HEK293T (cell line): ENCODE results near the gene DCDC2C.

Experiments
- ARNT ChIP-seq: fragments of 450-650 bp; IDR thresholded peaks from 2 replicates; pipeline ENCODE4 v1.6.1; 2017; ENCODE audit warnings: mild to moderate bottlenecking
- BHLHE40 ChIP-seq: fragments of 450-650 bp; IDR thresholded peaks from 2 replicates; pipeline ENCODE4 v1.6.1; 2016; ENCODE audit warnings: mild to moderate bottlenecking, moderate library complexity, borderline replicate concordance
- CTBP1 ChIP-seq: fragments of 450-650 bp; IDR thresholded peaks from 2 replicates; pipeline ENCODE4 v1.6.1; 2016; ENCODE audit warnings: borderline replicate concordance
- ELF4 ChIP-seq: fragments of 450-650 bp; IDR thresholded peaks from 2 replicates; pipeline ENCODE4 v1.6.1; 2017; ENCODE audit warnings: antibody characterized with exemption
- FOXA1 ChIP-seq: fragments of 450-650 bp; IDR thresholded peaks from 2 replicates; pipeline ENCODE4 v1.6.1; 2016; ENCODE audit warnings: mild to moderate bottlenecking
- FOXK2 ChIP-seq: fragments of 450-650 bp; IDR thresholded peaks from 2 replicates; pipeline ENCODE4 v1.6.1; 2016; ENCODE audit warnings: mild to moderate bottlenecking
- LEF1 ChIP-seq: fragments of 450-650 bp; IDR thresholded peaks from 2 replicates; pipeline ENCODE4 v1.6.1; 2017; ENCODE audit warnings: mild to moderate bottlenecking, borderline replicate concordance
- SP1 ChIP-seq: fragments of 450-650 bp; IDR thresholded peaks from 2 replicates; pipeline ENCODE4 v1.6.1; 2017
- ZNF384 ChIP-seq: fragments of 450-650 bp; IDR thresholded peaks from 2 replicates; pipeline ENCODE4 v1.6.1; 2016
- TF ChIP-seq, protein P1 (sequence below): fragments of 450-650 bp; IDR thresholded peaks from 2 replicates; pipeline ENCODE4 v1.6.1; 2016

DNA sequence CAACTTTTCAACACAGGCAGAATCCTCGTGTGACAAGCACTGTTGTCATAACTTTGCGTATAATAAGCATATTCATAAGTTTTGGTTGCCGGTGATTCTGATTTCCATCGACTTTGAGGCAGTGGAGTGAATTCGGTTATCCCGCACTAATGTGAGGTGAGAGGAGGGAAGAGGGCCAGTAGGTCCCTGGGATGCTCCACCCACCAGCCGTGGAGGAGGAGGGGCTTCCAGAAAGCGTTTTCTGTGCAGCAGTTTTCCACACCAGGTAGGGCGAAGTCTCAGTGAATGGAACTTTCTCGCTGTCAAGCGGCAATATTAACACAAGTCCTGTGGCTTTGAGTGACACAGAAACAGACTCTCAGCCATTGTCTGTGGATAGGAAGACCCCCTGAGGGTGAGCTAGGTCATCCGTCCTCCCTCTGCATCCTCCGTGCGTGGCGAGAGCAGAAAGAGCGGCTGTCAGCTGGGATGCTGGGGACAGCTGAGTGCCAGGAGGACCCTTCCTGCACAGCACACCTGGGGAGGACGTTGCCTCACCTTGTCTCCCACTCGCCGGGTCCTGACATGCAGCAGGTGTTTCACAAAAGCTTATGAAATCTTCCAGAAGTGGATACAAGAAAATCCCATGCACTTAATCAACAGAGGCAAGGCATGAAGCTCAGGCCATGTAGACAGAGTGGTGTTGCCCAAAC is 67.5 kb downstream of the DCDC2C start:
- TF ChIP-seq BHLHE40: no peak
- TF ChIP-seq ELF4: no peak
- TF ChIP-seq ARNT: no peak
- TF ChIP-seq ZNF384: no peak
- no peak for TF ChIP-seq SP1
- TF ChIP-seq LEF1: no peak
- no peak for TF ChIP-seq CTBP1
- TF ChIP-seq, protein P1, sequence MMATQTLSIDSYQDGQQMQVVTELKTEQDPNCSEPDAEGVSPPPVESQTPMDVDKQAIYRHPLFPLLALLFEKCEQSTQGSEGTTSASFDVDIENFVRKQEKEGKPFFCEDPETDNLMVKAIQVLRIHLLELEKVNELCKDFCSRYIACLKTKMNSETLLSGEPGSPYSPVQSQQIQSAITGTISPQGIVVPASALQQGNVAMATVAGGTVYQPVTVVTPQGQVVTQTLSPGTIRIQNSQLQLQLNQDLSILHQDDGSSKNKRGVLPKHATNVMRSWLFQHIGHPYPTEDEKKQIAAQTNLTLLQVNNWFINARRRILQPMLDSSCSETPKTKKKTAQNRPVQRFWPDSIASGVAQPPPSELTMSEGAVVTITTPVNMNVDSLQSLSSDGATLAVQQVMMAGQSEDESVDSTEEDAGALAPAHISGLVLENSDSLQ: no peak
- no peak for TF ChIP-seq FOXA1
- no peak for TF ChIP-seq FOXK2
